ENCODE results near the gene RETSAT.
"Not testable (repeated sequence)": the region's sequence is repeated elsewhere in the genome, so short reads cannot be mapped to it uniquely, and the experiment has no call there.

RETSAT gene

GRCh38 chr2:85354286-85355072 is at the start of gene RETSAT, which contains the start of gene ELMOD3:
Gene RETSAT (minus strand): TSS chr2:85354528. CDS start chr2:85354507, 21 bp downstream.
Gene ELMOD3 (plus strand): TSS chr2:85354769. CDS start chr2:85357199, 2,430 bp downstream.
- DNase-seq = peak; percentile 96

- DNase-seq = peak; percentile 42
These were observed 47.5 kb upstream of the RETSAT start for GRCh38 chr2:85401844-85402243.

DNA sequence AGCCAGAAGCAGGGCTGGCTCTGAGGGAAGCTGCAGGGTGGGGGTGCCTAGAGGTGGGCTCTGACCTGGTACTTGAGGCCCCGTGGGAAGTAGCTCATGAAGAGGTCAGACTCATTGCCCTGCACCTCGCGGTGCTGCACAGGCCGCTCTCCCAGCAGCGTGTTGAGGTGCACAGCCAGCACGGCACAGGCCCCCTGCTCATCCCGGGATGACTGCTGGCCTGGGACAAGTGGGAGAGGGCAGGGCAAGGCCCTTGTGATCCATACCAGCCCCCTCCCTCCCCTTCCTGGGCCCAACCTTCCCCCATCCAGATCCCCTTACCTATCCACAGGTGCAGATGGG is 47.1 kb upstream of the RETSAT start:
- no peak for DNase-seq

DNA sequence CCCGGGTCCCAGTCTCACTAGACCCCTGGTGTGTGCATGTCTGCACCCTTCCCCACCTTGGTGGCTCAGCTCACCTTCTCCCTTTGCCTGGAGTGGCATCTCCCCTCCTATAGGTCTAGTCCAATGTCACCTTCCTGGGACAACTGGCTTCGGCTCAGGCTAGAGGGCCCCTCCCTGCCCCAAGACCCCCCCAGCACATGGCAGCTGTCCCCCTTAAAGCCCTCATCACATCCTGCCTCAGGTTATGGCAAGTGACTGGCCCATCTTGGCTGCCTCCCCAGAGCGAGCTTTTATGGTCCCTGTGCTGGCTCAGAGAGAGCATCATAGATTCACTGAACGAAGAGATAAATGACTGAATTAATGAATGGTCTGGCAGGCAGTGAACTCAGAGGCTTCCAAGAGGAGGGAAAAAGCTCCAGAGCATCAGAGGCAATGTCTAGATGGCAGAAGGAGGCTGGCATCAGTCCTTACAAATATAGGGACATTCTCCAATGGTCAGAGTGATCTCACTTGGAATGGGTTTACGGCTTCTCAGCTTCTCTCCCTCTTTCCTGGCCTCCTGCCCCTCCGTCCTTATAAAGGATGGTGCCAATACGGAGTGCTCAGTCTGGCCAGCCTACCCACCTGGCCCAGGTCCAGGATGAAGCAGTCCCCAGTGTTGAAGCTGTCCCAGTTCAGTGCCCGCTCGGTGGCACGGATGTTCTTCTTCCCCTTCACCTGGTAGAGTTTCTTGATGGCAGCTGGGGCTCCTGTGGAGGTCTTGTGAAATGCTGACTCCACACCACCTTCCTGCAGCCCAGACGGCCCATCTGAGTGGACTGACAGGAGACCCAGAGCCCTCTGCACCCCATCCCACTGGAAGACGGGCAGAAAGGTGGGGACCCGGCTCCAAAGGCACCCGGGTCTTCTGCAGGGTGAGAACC is 46.5 kb upstream of the RETSAT start:
- DNase-seq = no peak

- no peak for DNase-seq
These were observed 45.7 kb upstream of the RETSAT start for GRCh38 chr2:85400023-85400422.

- DNase-seq = no peak
These were observed 44.8 kb upstream of the RETSAT start for GRCh38 chr2:85399183-85399455.

GRCh38 chr2:85398426-85399182 is 44.3 kb upstream of the RETSAT start:
- no peak for DNase-seq

GRCh38 chr2:85397925-85398331 is 43.6 kb upstream of the RETSAT start:
- no peak for DNase-seq

DNA sequence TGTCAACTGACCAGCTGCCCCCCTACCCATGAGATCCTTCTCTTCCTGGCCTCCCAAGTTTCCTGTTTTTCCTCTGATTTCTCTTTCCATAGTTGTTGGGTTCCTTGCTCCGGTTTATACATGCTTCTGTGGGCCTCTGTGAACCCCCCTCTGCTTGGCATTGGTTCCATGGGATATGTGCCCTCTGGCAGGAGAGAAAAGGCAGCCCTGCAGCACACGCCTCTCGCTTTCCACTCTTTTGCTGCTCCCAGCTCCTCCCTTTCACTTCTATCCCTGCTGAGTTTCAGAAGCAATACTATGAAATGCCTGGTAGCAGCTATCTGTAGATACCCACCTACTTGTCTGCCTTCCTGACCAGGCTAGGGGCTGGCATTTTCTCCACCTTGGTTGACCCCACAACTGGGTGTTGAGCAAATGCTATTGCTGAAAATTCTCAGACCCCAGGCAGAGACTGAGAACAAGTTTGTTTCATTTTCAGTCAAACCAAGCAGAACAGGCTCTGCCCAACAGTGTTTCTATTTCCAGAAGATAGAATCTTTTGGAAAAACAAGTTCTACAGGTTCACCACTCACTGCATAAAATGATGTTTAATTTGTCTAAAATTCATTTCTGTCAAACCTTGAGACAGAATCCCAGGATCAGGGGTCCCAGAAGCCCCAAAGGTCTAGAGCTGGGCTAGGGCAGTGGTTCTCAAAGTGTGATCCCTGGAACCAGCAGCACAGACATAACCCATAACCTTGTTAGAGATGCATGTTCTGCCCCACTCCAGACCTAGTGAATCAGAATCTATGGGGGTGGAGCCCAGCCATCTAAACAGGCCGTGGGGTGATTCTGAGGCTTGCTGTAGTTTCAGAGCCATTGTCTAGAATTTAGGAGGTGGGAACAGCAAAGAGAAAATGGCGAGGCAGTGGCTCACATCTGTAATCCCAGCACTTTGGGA is 42.5 kb upstream of the RETSAT start:
- DNase-seq = no peak

GRCh38 chr2:85395912-85396475 is 41.7 kb upstream of the RETSAT start:
- DNase-seq = no peak

DNA sequence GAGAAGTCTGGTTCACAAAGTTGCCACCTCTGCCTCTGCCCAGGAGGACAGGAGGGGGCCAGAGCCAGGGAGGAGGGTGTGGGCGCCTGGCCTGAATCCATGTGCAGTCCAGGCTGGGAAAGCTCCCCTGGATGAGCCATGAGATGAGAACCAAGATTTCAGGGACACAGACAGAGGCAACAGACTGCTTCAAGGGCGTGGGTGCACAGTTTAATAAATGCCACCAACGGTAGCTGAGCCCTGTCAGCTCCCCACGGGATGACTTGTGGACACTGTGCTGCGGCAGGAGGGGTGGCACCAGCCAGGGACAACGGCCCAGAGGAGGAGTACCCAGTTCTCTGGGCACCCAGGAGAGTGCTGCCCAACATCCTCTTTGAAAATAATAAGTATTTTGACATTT is 40.6 kb upstream of the RETSAT start:
- no peak for DNase-seq

- no peak for DNase-seq
These were observed 39.9 kb upstream of the RETSAT start for GRCh38 chr2:85394261-85394681.

GRCh38 chr2:85393836-85394235 is 39.5 kb upstream of the RETSAT start:
- no peak for DNase-seq

GRCh38 chr2:85390941-85391669 is 36.8 kb upstream of the RETSAT start:
- DNase-seq = no peak

- no peak for DNase-seq
These were observed 34.7 kb upstream of the RETSAT start for GRCh38 chr2:85388878-85389538.

GRCh38 chr2:85387754-85388153 is 33.4 kb upstream of the RETSAT start:
- no peak for DNase-seq

GRCh38 chr2:85385746-85386145 is 31.4 kb upstream of the RETSAT start:
- DNase-seq = no peak

- no peak for DNase-seq
These were observed 29.5 kb upstream of the RETSAT start for GRCh38 chr2:85383850-85384249.

- not testable (repeated sequence) for DNase-seq
These were observed 28.8 kb upstream of the RETSAT start for GRCh38 chr2:85383151-85383550.

DNA sequence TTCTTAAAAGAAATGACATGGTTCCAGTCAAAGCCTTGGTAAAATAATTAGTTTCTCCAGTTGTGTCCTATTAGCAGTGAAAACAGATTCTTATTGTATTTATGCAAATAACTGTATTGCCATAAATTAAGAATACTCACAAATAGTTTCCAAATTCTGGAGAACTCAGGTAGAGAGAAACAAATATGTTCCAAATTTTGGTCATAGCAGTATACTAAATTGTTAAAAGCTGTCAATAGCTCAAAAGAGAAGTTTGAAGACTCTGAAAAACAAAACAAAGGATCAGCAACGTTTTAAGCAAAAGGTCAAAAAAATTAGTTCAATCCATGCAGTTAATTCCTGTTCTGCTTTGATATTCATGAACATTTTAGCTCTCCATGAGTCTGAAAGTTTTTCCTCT is 25.7 kb upstream of the RETSAT start:
- DNase-seq = no peak

DNA sequence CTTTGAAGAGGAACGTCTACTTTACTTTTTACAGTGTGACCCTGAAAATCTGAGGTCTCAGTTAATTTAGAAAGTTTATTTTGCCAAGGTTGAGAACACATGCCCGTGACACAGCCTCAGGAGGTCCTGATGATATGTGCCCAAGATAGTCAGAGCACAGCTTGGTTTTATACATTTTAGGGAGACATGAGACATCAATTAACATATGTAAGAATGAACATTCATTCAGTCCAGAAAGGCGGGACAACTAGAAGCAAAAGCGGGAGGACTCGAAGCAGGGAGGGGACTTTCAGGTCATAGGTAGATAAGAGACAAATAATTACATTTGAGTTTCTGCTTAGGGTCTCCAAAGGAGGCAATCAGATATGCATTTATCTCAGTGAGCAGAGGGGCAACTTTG is 23.9 kb upstream of the RETSAT start:
- no peak for DNase-seq
